H9 (cell line): ENCODE results near the gene BLMH. TPM values are rescaled to one million over a fixed set of nuclear protein-coding genes. Genes with fewer than 3 reads are reported as not detected.

Experiments used
- DNase-seq: peaks from one replicate; pipeline ENCODE4 v3.0.0-alpha.2; 2017
- H2AFZ ChIP-seq: one replicate; pipeline ENCODE4 v1.6.1; 2013; ENCODE audit warnings: mild to moderate bottlenecking, low read length, control low read depth, moderate library complexity
- H2AK5ac ChIP-seq: 2 replicates; pipeline ENCODE4 v1.6.1; 2013; ENCODE audit warnings: low read length, control low read depth, mixed read lengths; ENCODE audit not compliant: insufficient read length
- H2BK120ac ChIP-seq: one replicate; pipeline ENCODE4 v1.6.1; 2013; ENCODE audit warnings: low read depth, mild to moderate bottlenecking, low read length, control low read depth, inconsistent platforms; ENCODE audit not compliant: poor library complexity, severe bottlenecking
- H2BK12ac ChIP-seq: 2 replicates; pipeline ENCODE4 v1.6.1; 2013; ENCODE audit warnings: low read length, control low read depth, mixed read lengths, low read depth; ENCODE audit not compliant: insufficient read length
- H2BK15ac ChIP-seq: 2 replicates; pipeline ENCODE4 v1.6.1; 2013; ENCODE audit warnings: low read depth, low read length, control low read depth
- H2BK20ac ChIP-seq: one replicate; pipeline ENCODE4 v1.6.1; 2013; ENCODE audit warnings: low read depth, mild to moderate bottlenecking, low read length, control low read depth, inconsistent platforms; ENCODE audit not compliant: poor library complexity, severe bottlenecking
- H2BK5ac ChIP-seq: 2 replicates; pipeline ENCODE4 v1.6.1; 2013; ENCODE audit warnings: low read length, control low read depth, mixed read lengths; ENCODE audit not compliant: insufficient read length
- H3K14ac ChIP-seq: 2 replicates; pipeline ENCODE4 v1.6.1; 2013; ENCODE audit warnings: low read length, control low read depth; ENCODE audit not compliant: insufficient read depth
- H3K18ac ChIP-seq: 2 replicates; pipeline ENCODE4 v1.6.1; 2013; ENCODE audit warnings: low read depth, mild to moderate bottlenecking, mixed read lengths, low read length, control low read depth; ENCODE audit not compliant: insufficient read length
- H3K23ac ChIP-seq: 2 replicates; pipeline ENCODE4 v1.6.1; 2013; ENCODE audit warnings: low read length, control low read depth, mixed read lengths, low read depth; ENCODE audit not compliant: insufficient read length
- H3K23me2 ChIP-seq: 2 replicates; pipeline ENCODE4 v1.6.1; 2013; ENCODE audit warnings: low read depth, mild to moderate bottlenecking, mixed read lengths, low read length, control low read depth; ENCODE audit not compliant: insufficient read length, poor library complexity, severe bottlenecking
- H3K27ac ChIP-seq: 2 replicates; pipeline ENCODE4 v1.5.1; 2013; ENCODE audit warnings: low read length, control low read depth, mixed read lengths, low read depth; ENCODE audit not compliant: insufficient read length
- H3K27me3 ChIP-seq: 2 replicates; pipeline ENCODE4 v1.6.1; 2013; ENCODE audit warnings: low read length, control low read depth, inconsistent platforms; ENCODE audit not compliant: insufficient read depth
- H3K4ac ChIP-seq: 2 replicates; pipeline ENCODE4 v1.6.1; 2013; ENCODE audit warnings: low read depth, mild to moderate bottlenecking, control low read depth, inconsistent platforms, low read length, moderate library complexity
- H3K4me1 ChIP-seq: 2 replicates; pipeline ENCODE4 v1.6.1; 2013; ENCODE audit warnings: low read length, control low read depth, inconsistent platforms; ENCODE audit not compliant: insufficient read depth
- H3K4me2 ChIP-seq: 2 replicates; pipeline ENCODE4 v1.6.1; 2013; ENCODE audit warnings: low read length, control low read depth, mixed read lengths; ENCODE audit not compliant: insufficient read length, insufficient read depth
- H3K56ac ChIP-seq: 2 replicates; pipeline ENCODE4 v1.6.1; 2013; ENCODE audit warnings: low read depth, mild to moderate bottlenecking, mixed read lengths, low read length, control low read depth; ENCODE audit not compliant: insufficient read length
- H3K79me1 ChIP-seq: 2 replicates; pipeline ENCODE4 v1.6.1; 2013; ENCODE audit warnings: low read depth, mild to moderate bottlenecking, moderate library complexity, low read length, control low read depth, inconsistent platforms; ENCODE audit not compliant: insufficient read depth, poor library complexity, severe bottlenecking
- H3K79me2 ChIP-seq: 2 replicates; pipeline ENCODE4 v1.6.1; 2013; ENCODE audit warnings: low read length, control low read depth, inconsistent platforms; ENCODE audit not compliant: insufficient read depth
- H3K9ac ChIP-seq: 2 replicates; pipeline ENCODE4 v1.6.1; 2013; ENCODE audit warnings: low read length, control low read depth, mixed read lengths; ENCODE audit not compliant: insufficient read length; ENCODE audit errors: extremely low read depth
- H3K9me3 ChIP-seq: one replicate; pipeline ENCODE4 v1.6.1; 2013; ENCODE audit warnings: low read depth, low read length, inconsistent platforms; ENCODE audit not compliant: control insufficient read depth
- H3T11ph ChIP-seq: one replicate; pipeline ENCODE4 v1.6.1; 2013; ENCODE audit warnings: mild to moderate bottlenecking, low read length, control low read depth, inconsistent platforms
- H4K20me1 ChIP-seq: one replicate; pipeline ENCODE4 v1.6.1; 2013; ENCODE audit not compliant: control insufficient read depth, insufficient read length, insufficient read depth
- H4K5ac ChIP-seq: 2 replicates; pipeline ENCODE4 v1.6.1; 2013; ENCODE audit warnings: low read depth, mild to moderate bottlenecking, mixed read lengths, low read length, control low read depth; ENCODE audit not compliant: insufficient read length
- H4K8ac ChIP-seq: replicated peaks from 2 replicates; pipeline ENCODE4 v1.6.1; 2013; ENCODE audit warnings: low read length, control low read depth, mixed read lengths, low read depth; ENCODE audit not compliant: insufficient read length
- H4K91ac ChIP-seq: 2 replicates; pipeline ENCODE4 v1.6.1; 2013; ENCODE audit warnings: low read depth, mild to moderate bottlenecking, moderate library complexity, mixed read lengths, low read length, control low read depth; ENCODE audit not compliant: insufficient read length
- H3K27ac Mint-ChIP-seq, 3 experiments: 2 replicates in 2 of 3; 3 replicates in 1 of 3; pipeline ENCODE4 v1.8.0; 2020 to 2021; ENCODE audit warnings: mixed read lengths in 3 of 3, mild to moderate bottlenecking in 1 of 3, moderate library complexity in 1 of 3
- H3K27me3 Mint-ChIP-seq: 2 replicates; pipeline ENCODE4 v1.8.0; 2021; ENCODE audit warnings: low read depth, mild to moderate bottlenecking, moderate library complexity, mixed read lengths
- H3K36me3 Mint-ChIP-seq, 3 experiments: 2 replicates in 2 of 3; 3 replicates in 1 of 3; pipeline ENCODE4 v1.8.0; 2020 to 2021; ENCODE audit warnings: low read depth in 3 of 3, mixed read lengths in 3 of 3; ENCODE audit not compliant: insufficient read depth in 1 of 3
- H3K4me1 Mint-ChIP-seq, 2 experiments: 2 replicates each; pipeline ENCODE4 v1.8.0; 2020; ENCODE audit warnings: mixed read lengths in 2 of 2
- H3K4me3 Mint-ChIP-seq, 2 experiments: 2 replicates in 1 of 2; 3 replicates in 1 of 2; pipeline ENCODE4 v1.8.0; 2020 to 2021; ENCODE audit warnings: mild to moderate bottlenecking in 2 of 2, mixed read lengths in 2 of 2, moderate library complexity in 1 of 2
- H3K9me3 Mint-ChIP-seq, 2 experiments: 2 replicates in 1 of 2; 3 replicates in 1 of 2; pipeline ENCODE4 v1.8.0; 2020; ENCODE audit warnings: mild to moderate bottlenecking in 2 of 2, mixed read lengths in 2 of 2, moderate library complexity in 1 of 2
- WGBS: extraction: QIAGEN DNeasy Blood & Tissue Kit; methylation state at CpG from one replicate; pipeline ENCODE4 v1.1.7; 2013; ENCODE audit warnings: missing lambda C conversion rate, low lambda C conversion rate, mixed read lengths; ENCODE audit not compliant: insufficient read length; ENCODE audit errors: extremely low coverage; 5-methylcytosine and 5-hydroxymethylcytosine counted together
- total RNA-seq: library from RNA; stranded (reverse); gene quantifications from 2 replicates; pipeline ENCODE4 v1.2.1, GENCODE V29; 2021
- TF ChIP-seq, protein P1 (sequence below): fragments of 200-600 bp; sonication (generic); conservative IDR thresholded peaks from 3 replicates; pipeline ENCODE4 v1.8.0; 2021; ENCODE audit warnings: antibody characterized with exemption, mild to moderate bottlenecking

The BLMH gene
- total RNA-seq, 1 experiment from 2014 or later, result 74.7 TPM

DNA sequence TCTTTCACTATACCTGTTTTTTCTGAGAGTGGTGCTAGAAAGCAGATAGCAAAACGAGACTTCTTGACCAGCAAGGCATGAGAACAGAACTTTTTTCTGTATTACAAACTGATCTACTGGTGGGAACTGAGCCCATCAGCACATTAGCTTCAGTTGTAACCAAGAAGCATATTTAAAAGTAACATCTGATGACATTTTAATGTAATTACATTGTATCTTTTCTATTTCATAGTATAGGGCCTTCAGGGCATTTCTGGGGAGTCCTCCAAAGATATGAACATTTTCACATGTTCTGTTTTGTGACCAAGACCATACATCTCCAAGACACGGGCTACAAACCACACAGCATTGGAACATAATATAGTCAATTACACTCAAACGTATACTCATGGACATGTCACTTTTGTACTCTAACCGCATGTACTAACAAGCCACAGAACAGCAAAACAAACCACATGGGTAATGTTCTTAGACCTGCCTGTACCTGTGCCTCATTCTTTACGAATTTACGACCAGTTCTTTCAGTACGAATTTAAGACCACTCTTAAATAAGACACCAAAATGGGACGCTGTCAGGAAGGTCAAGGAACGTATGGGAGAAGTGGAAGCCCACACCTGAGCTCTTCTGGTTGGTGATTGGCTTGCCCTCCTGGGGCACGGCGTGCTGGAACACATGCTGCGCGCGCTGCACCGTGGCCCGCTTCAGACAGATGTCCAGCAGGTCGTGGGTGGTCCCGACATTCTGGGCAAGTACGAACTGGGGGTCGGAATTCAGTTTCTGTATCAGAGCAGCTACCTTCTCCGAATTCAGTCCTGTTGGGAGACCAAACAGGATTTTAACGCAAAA, 825 bp downstream of the BLMH start:
- Histone ChIP-seq H2BK5ac (no peak overlapping the region), H3K14ac (no peak overlapping the region), H3K4me1 (no peaks in the 10 kb centered on the region), H3K4me2 (peak overlapping the region; percentile 87), H4K91ac (no peak overlapping the region), H3K23ac (no peak overlapping the region), H3K27me3 (no peaks in the 10 kb centered on the region), H2BK15ac (no peak overlapping the region), H2BK12ac (no peak overlapping the region), H2AFZ (no peak overlapping the region), H3K4ac (no peak overlapping the region), H3T11ph (no peak overlapping the region), H3K18ac (no peak overlapping the region), H2BK20ac (no peak overlapping the region), H3K56ac (no peak overlapping the region), H2BK120ac (no peak overlapping the region), H3K27ac (no peak overlapping the region), H3K79me2 (peaks cover 3% of the 10 kb centered on the region; the same call in 1 of the 2 replicates), H3K23me2 (peaks cover 5% of the 10 kb centered on the region), H3K9ac (peak overlapping the region; percentile 5), H4K8ac (no peak overlapping the region), H3K79me1 (no peaks in the 10 kb centered on the region), H4K20me1 (no peaks in the 10 kb centered on the region), H2AK5ac (no peak overlapping the region), H3K9me3 (no peaks in the 10 kb centered on the region), H4K5ac (no peak overlapping the region)
- H3K27me3 Mint-ChIP-seq, result peaks cover 8% of the 10 kb centered on the region
- no peaks in the 10 kb centered on the region for H3K9me3 Mint-ChIP-seq
- DNase-seq, result peak; percentile 64
- TF ChIP-seq, protein P1, sequence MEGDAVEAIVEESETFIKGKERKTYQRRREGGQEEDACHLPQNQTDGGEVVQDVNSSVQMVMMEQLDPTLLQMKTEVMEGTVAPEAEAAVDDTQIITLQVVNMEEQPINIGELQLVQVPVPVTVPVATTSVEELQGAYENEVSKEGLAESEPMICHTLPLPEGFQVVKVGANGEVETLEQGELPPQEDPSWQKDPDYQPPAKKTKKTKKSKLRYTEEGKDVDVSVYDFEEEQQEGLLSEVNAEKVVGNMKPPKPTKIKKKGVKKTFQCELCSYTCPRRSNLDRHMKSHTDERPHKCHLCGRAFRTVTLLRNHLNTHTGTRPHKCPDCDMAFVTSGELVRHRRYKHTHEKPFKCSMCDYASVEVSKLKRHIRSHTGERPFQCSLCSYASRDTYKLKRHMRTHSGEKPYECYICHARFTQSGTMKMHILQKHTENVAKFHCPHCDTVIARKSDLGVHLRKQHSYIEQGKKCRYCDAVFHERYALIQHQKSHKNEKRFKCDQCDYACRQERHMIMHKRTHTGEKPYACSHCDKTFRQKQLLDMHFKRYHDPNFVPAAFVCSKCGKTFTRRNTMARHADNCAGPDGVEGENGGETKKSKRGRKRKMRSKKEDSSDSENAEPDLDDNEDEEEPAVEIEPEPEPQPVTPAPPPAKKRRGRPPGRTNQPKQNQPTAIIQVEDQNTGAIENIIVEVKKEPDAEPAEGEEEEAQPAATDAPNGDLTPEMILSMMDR, result no peak
- peaks cover 4 to 24% (median 23%) of the 10 kb centered on the region in 3 experiments for H3K36me3 Mint-ChIP-seq
- peak overlapping the region; percentile 91 to 96 for H3K4me3 Mint-ChIP-seq
- H3K27ac Mint-ChIP-seq, result peak overlapping the region in 2 of 3 experiments; percentile 86 to 93; a peak in 3 of 7 replicates
- H3K4me1 Mint-ChIP-seq, result peaks cover 11 to 15% of the 10 kb centered on the region in 2 experiments
- WGBS, result no CpG with 5 or more reads among the region's 22 CpGs
